Aorta (tissue), 5 donors: ENCODE measurements around the gene ARHGEF26. TPM values are rescaled to one million over a fixed set of nuclear protein-coding genes. Genes with fewer than 3 reads are reported as not detected.

Experiments used
- ATAC-seq: fragments of 200-7000 bp; cut with Tn5 transposase; one replicate; pipeline ENCODE4 v1.9.1; 2022; ENCODE audit warnings: moderate library complexity; ENCODE audit not compliant: low FRiP score
- DNase-seq, 2 donors: peaks; one replicate each; pipeline ENCODE4 v3.0.0-alpha.2; 2020
- H3K27ac ChIP-seq, 2 donors: one replicate each; pipeline ENCODE4 v1.5.1; 2013; ENCODE audit warnings: low read length in 2 of 2, mild to moderate bottlenecking in 2 of 2, moderate library complexity in 2 of 2, control low read depth in 1 of 2, inconsistent platforms in 1 of 2, low read depth in 1 of 2
- H3K27me3 ChIP-seq, 2 donors: one replicate each; pipeline ENCODE4 v1.6.1; 2013; ENCODE audit warnings: control low read depth in 1 of 2, low read length in 1 of 2, mild to moderate bottlenecking in 1 of 2, moderate library complexity in 1 of 2; ENCODE audit not compliant: insufficient read depth in 2 of 2, control insufficient read depth in 1 of 2
- H3K36me3 ChIP-seq, 2 donors: one replicate each; pipeline ENCODE4 v1.6.1; 2013; ENCODE audit warnings: control low read depth in 1 of 2, low read length in 1 of 2, mild to moderate bottlenecking in 1 of 2; ENCODE audit not compliant: insufficient read depth in 2 of 2, control insufficient read depth in 1 of 2
- H3K4me1 ChIP-seq, 2 donors: one replicate each; pipeline ENCODE4 v1.6.1; 2013; ENCODE audit warnings: low read length in 2 of 2, control low read depth in 1 of 2, mild to moderate bottlenecking in 1 of 2, moderate library complexity in 1 of 2; ENCODE audit not compliant: insufficient read depth in 2 of 2, control insufficient read depth in 1 of 2
- H3K4me3 ChIP-seq, 2 donors: one replicate each; pipeline ENCODE4 v1.5.1; 2013; ENCODE audit warnings: low read length in 2 of 2, control low read depth in 1 of 2, mild to moderate bottlenecking in 1 of 2
- H3K9me3 ChIP-seq: one replicate; pipeline ENCODE4 v1.6.1; 2013; ENCODE audit warnings: mild to moderate bottlenecking, low read length; ENCODE audit not compliant: control insufficient read depth
- WGBS, 2 donors: extraction: QIAGEN DNeasy Blood & Tissue Kit; methylation state at CpG; one replicate each; pipeline ENCODE4 v1.1.7; 2013; 5-methylcytosine and 5-hydroxymethylcytosine counted together
- intact Hi-C, 2 donors: fragments of 100-400 bp; cut with DNase I; formaldehyde crosslinking; loops; one replicate each; pipeline versions ENCODE4 v1.14.2 to v1.15.0; 2022
- polyA plus RNA-seq, 2 donors: library from polyadenylated mRNA; stranded (reverse); fragments of 200-250 nt; gene quantifications; one replicate each; pipeline ENCODE4 v1.2.3, GENCODE V29; 2013
- total RNA-seq, 2 donors: library from RNA; stranded (reverse); fragmentation: NEBNext Ultra II Directional; extraction: Animal tissue kit (Norgen Biotek cat#: 25700); gene quantifications; one replicate each; pipeline ENCODE4 v1.2.1, GENCODE V29; 2021
- donor health status: healthy with polysubstance abuse.
- donor health status: Bipolar disorder and iron deficiency.
- donor health status: DM: no; HTN: no; CAD: no.
- donor health status: DM: no; HTN: no; CAD: no.
- donor health status: DM: yes; HTN: yes; CAD: no.

ARHGEF26 gene
- total and polyA plus RNA-seq, 4 donors: 16.4 to 31.5 (median 25.7) TPM

- no peaks in the 10 kb centered on the region for H3K27me3 ChIP-seq
- intact Hi-C loops: no loop called here
- H3K4me3 ChIP-seq: no peak overlapping the region
- H3K36me3 ChIP-seq: peaks cover 2% of the 10 kb centered on the region in 2 donors
- no peak for DNase-seq
- no peaks in the 10 kb centered on the region for H3K4me1 ChIP-seq
- WGBS, 2 donors: 83 to 88% methylated on average over 2 of the region's 2 CpGs
- H3K27ac ChIP-seq: no peak overlapping the region
- no peak for ATAC-seq
- no peaks in the 10 kb centered on the region for H3K9me3 ChIP-seq
Observed at GRCh38 chr3:154229217-154229590, 108.0 kb downstream of the ARHGEF26 start.

- peaks cover 4 to 7% of the 10 kb centered on the region in 2 donors for H3K36me3 ChIP-seq
- H3K27me3 ChIP-seq: no peaks in the 10 kb centered on the region
- intact Hi-C loops: no loop called here
- H3K4me1 ChIP-seq: peaks cover 0 to 2% of the 10 kb centered on the region in 2 donors
- no peaks in the 10 kb centered on the region for H3K9me3 ChIP-seq
- ATAC-seq (no peak), DNase-seq (no peak)
- no peak overlapping the region for H3K4me3 ChIP-seq
- no peak overlapping the region for H3K27ac ChIP-seq
- WGBS, 2 donors: 98 to 100% methylated on average over 1 of the region's 1 CpG
Observed at GRCh38 chr3:154235330-154235729, 114.1 kb downstream of the ARHGEF26 start.

- peaks cover 5 to 7% of the 10 kb centered on the region in 2 donors for H3K36me3 ChIP-seq
- no peak for ATAC-seq
- peaks cover 0 to 2% of the 10 kb centered on the region in 2 donors for H3K4me1 ChIP-seq
- H3K4me3 ChIP-seq: no peak overlapping the region
- H3K27me3 ChIP-seq: no peaks in the 10 kb centered on the region
- 85 to 87% methylated on average over 3 of the region's 3 CpGs for WGBS, 2 donors
- DNase-seq: no peak
- H3K9me3 ChIP-seq: no peaks in the 10 kb centered on the region
- intact Hi-C loops: no loop called here
- H3K27ac ChIP-seq: no peak overlapping the region
Observed at GRCh38 chr3:154236331-154236730, 115.1 kb downstream of the ARHGEF26 start.

- peaks cover 2 to 15% of the 10 kb centered on the region in 2 donors for H3K4me1 ChIP-seq
- no peaks in the 10 kb centered on the region for H3K27me3 ChIP-seq
- ATAC-seq (no peak), DNase-seq (no peak)
- H3K27ac ChIP-seq: no peak overlapping the region
- intact Hi-C loops: loop anchor here in 1 of 2 donors (5.0 kb wide), 1 partner anchor 118 kb away; the partner anchor contains the start of gene ARHGEF26
- peaks cover 4% of the 10 kb centered on the region in 2 donors for H3K36me3 ChIP-seq
- H3K4me3 ChIP-seq: no peak overlapping the region
- no peaks in the 10 kb centered on the region for H3K9me3 ChIP-seq
- WGBS, 2 donors: 93 to 95% methylated on average over 6 of the region's 6 CpGs
Observed at GRCh38 chr3:154240235-154240634, 119.0 kb downstream of the ARHGEF26 start.

- Histone ChIP-seq H3K27ac (peak overlapping the region in 1 of 2 donors; percentile 54), H3K9me3 (no peaks in the 10 kb centered on the region), H3K4me1 (peaks cover 2 to 15% of the 10 kb centered on the region in 2 donors), H3K4me3 (no peak overlapping the region), H3K36me3 (peaks cover under 1 to 4% of the 10 kb centered on the region in 2 donors), H3K27me3 (no peaks in the 10 kb centered on the region)
- 91 to 94% methylated on average over 5 of the region's 5 CpGs for WGBS, 2 donors
- intact Hi-C loops: loop anchor here in 1 of 2 donors (5.0 kb wide), 1 partner anchor 119 kb away; the partner anchor contains the start of gene ARHGEF26
- ATAC-seq (no peak), DNase-seq (no peak)
Observed at GRCh38 chr3:154241496-154241895, 120.3 kb downstream of the ARHGEF26 start.

GRCh38 chr3:154242766-154243165, 121.6 kb downstream of the ARHGEF26 start:
- Histone ChIP-seq H3K9me3 (no peaks in the 10 kb centered on the region), H3K4me1 (peaks cover 2 to 15% of the 10 kb centered on the region in 2 donors), H3K27ac (peak overlapping the region; percentile 97 to 98), H3K36me3 (peaks cover 0 to 2% of the 10 kb centered on the region in 2 donors), H3K27me3 (no peaks in the 10 kb centered on the region), H3K4me3 (no peak overlapping the region)
- no peak for DNase-seq
- 86 to 88% methylated on average over 4 of the region's 4 CpGs for WGBS, 2 donors
- intact Hi-C loops: loop anchor here in 1 of 2 donors (5.0 kb wide), 1 partner anchor 120 kb away; the partner anchor contains the start of gene ARHGEF26
- no peak for ATAC-seq

GRCh38 chr3:154243353-154243752, 122.2 kb downstream of the ARHGEF26 start:
- H3K4me3 ChIP-seq: no peak overlapping the region
- no peak for DNase-seq
- WGBS, 2 donors: 6 to 7% methylated on average over 2 of the region's 2 CpGs
- H3K4me1 ChIP-seq: peaks cover 2 to 15% of the 10 kb centered on the region in 2 donors
- peak; percentile 73 for ATAC-seq
- peaks cover 0 to 2% of the 10 kb centered on the region in 2 donors for H3K36me3 ChIP-seq
- H3K27me3 ChIP-seq: no peaks in the 10 kb centered on the region
- H3K9me3 ChIP-seq: no peaks in the 10 kb centered on the region
- intact Hi-C loops: loop anchor here in 1 of 2 donors (5.0 kb wide), 1 partner anchor 121 kb away; the partner anchor contains the start of gene ARHGEF26
- H3K27ac ChIP-seq: peak overlapping the region; percentile 32 to 98

GRCh38 chr3:154244644-154245043, 123.5 kb downstream of the ARHGEF26 start:
- no peak for DNase-seq
- Histone ChIP-seq H3K4me3 (no peak overlapping the region), H3K4me1 (peaks cover 2 to 13% of the 10 kb centered on the region in 2 donors), H3K36me3 (peaks cover 0 to 2% of the 10 kb centered on the region in 2 donors), H3K27me3 (no peaks in the 10 kb centered on the region), H3K9me3 (no peaks in the 10 kb centered on the region), H3K27ac (no peak overlapping the region)
- 21 to 32% methylated on average over 2 of the region's 2 CpGs for WGBS, 2 donors
- peak; percentile 49 for ATAC-seq
- intact Hi-C loops: loop anchor here in 1 of 2 donors (5.0 kb wide), 1 partner anchor 122 kb away; the partner anchor contains the start of gene ARHGEF26

GRCh38 chr3:154247806-154248415, 126.7 kb downstream of the ARHGEF26 start:
- DNase-seq (no peak), ATAC-seq (no peak)
- H3K4me3 ChIP-seq: no peak overlapping the region
- H3K27me3 ChIP-seq: no peaks in the 10 kb centered on the region
- no peak overlapping the region for H3K27ac ChIP-seq
- peaks cover 2% of the 10 kb centered on the region in 2 donors for H3K4me1 ChIP-seq
- H3K9me3 ChIP-seq: no peaks in the 10 kb centered on the region
- WGBS, 2 donors: 91 to 96% methylated on average over 2 of the region's 2 CpGs
- intact Hi-C loops: no loop called here
- H3K36me3 ChIP-seq: peaks cover 0 to 3% of the 10 kb centered on the region in 2 donors
